MM.1S (cell line): ENCODE measurements around the gene TANC1.

Experiments
- DNase-seq: peaks from one replicate; pipeline ENCODE4 v3.0.0-alpha.2; 2015
- H2AFZ ChIP-seq: fragments of 300-600 bp; sonication (generic); 2 replicates; pipeline ENCODE4 v1.6.0; 2016; ENCODE audit warnings: antibody characterized with exemption, low read length
- H3F3A ChIP-seq: fragments of 300-600 bp; sonication (generic); 2 replicates; pipeline ENCODE4 v1.6.1; 2016; ENCODE audit warnings: mild to moderate bottlenecking, antibody characterized with exemption, low read length, moderate library complexity, mixed read lengths; ENCODE audit not compliant: insufficient read depth
- H3K27ac ChIP-seq: fragments of 300-600 bp; sonication (generic); 2 replicates; pipeline ENCODE4 v1.5.1; 2016; ENCODE audit warnings: mild to moderate bottlenecking, low read length
- H3K27me3 ChIP-seq: fragments of 300-600 bp; sonication (generic); replicated peaks from 2 replicates; pipeline ENCODE4 v1.6.0; 2016; ENCODE audit warnings: low read length; ENCODE audit not compliant: insufficient read depth
- H3K36me3 ChIP-seq: fragments of 300-600 bp; sonication (generic); replicated peaks from 2 replicates; pipeline ENCODE4 v1.6.1; 2016; ENCODE audit warnings: mild to moderate bottlenecking, low read length, mixed read lengths; ENCODE audit not compliant: insufficient read depth
- H3K4me1 ChIP-seq: fragments of 300-600 bp; sonication (generic); 2 replicates; pipeline ENCODE4 v1.6.1; 2016; ENCODE audit warnings: low read length, mixed read lengths
- H3K4me2 ChIP-seq: fragments of 300-600 bp; sonication (generic); 2 replicates; pipeline ENCODE4 v1.6.0; 2016; ENCODE audit warnings: low read depth, low read length
- H3K4me3 ChIP-seq: fragments of 300-600 bp; sonication (generic); 2 replicates; pipeline ENCODE4 v1.5.1; 2016; ENCODE audit warnings: low read length, mixed read lengths
- H3K79me2 ChIP-seq: fragments of 300-600 bp; sonication (generic); 2 replicates; pipeline ENCODE4 v1.6.1; 2016; ENCODE audit warnings: mixed run types, low read length, mixed read lengths
- H3K9ac ChIP-seq: fragments of 300-600 bp; sonication (generic); 2 replicates; pipeline ENCODE4 v1.6.1; 2016; ENCODE audit warnings: low read length, mixed read lengths
- H3K9me2 ChIP-seq: fragments of 300-600 bp; sonication (generic); replicated peaks from 2 replicates; pipeline ENCODE4 v1.6.1; 2016; ENCODE audit warnings: mild to moderate bottlenecking, low read length, mixed read lengths; ENCODE audit not compliant: insufficient read depth
- H3K9me3 ChIP-seq: fragments of 300-600 bp; sonication (generic); replicated peaks from 2 replicates; pipeline ENCODE4 v1.6.1; 2016; ENCODE audit warnings: mild to moderate bottlenecking, low read length, mixed read lengths; ENCODE audit not compliant: insufficient read depth
- H4K20me1 ChIP-seq: fragments of 300-600 bp; sonication (generic); 2 replicates; pipeline ENCODE4 v1.6.1; 2016; ENCODE audit warnings: mild to moderate bottlenecking, low read length, moderate library complexity, mixed read lengths; ENCODE audit not compliant: insufficient read depth
- EZH2 ChIP-seq: fragments of 300-600 bp; sonication (generic); optimal IDR thresholded peaks from 2 replicates; pipeline ENCODE3; 2017; ENCODE audit warnings: low read depth, mild to moderate bottlenecking, antibody characterized with exemption, low read length, mixed read lengths
- EZH2phosphoT487 ChIP-seq: fragments of 300-600 bp; sonication (generic); IDR thresholded peaks from 2 replicates; pipeline ENCODE4 v1.6.1; 2018; ENCODE audit warnings: antibody characterized with exemption, low read length
- TF ChIP-seq, protein P1 (sequence below): fragments of 300-600 bp; sonication (generic); IDR thresholded peaks from 2 replicates; pipeline ENCODE4 v1.5.1; 2016; ENCODE audit warnings: antibody characterized with exemption, low read length, mixed read lengths

TANC1 gene

GRCh38 chr2:159214325-159214865 is 246.0 kb downstream of the TANC1 start:
- Histone ChIP-seq H3K4me1 (peaks cover 8% of the 10 kb centered on the region), H3F3A (no peaks in the 10 kb centered on the region), H3K27me3 (no peaks in the 10 kb centered on the region), H3K9ac (no peak overlapping the region), H3K9me3 (no peaks in the 10 kb centered on the region), H3K9me2 (no peaks in the 10 kb centered on the region), H3K4me3 (no peak overlapping the region), H3K79me2 (no peaks in the 10 kb centered on the region), H3K27ac (no peak overlapping the region), H3K36me3 (no peaks in the 10 kb centered on the region), H3K4me2 (no peak overlapping the region), H4K20me1 (no peaks in the 10 kb centered on the region), H2AFZ (no peak overlapping the region)
- DNase-seq, result no peak
- TF ChIP-seq, protein P1, sequence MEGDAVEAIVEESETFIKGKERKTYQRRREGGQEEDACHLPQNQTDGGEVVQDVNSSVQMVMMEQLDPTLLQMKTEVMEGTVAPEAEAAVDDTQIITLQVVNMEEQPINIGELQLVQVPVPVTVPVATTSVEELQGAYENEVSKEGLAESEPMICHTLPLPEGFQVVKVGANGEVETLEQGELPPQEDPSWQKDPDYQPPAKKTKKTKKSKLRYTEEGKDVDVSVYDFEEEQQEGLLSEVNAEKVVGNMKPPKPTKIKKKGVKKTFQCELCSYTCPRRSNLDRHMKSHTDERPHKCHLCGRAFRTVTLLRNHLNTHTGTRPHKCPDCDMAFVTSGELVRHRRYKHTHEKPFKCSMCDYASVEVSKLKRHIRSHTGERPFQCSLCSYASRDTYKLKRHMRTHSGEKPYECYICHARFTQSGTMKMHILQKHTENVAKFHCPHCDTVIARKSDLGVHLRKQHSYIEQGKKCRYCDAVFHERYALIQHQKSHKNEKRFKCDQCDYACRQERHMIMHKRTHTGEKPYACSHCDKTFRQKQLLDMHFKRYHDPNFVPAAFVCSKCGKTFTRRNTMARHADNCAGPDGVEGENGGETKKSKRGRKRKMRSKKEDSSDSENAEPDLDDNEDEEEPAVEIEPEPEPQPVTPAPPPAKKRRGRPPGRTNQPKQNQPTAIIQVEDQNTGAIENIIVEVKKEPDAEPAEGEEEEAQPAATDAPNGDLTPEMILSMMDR, result no peak
- TF ChIP-seq EZH2phosphoT487 (no peak), EZH2 (no peak)

DNA sequence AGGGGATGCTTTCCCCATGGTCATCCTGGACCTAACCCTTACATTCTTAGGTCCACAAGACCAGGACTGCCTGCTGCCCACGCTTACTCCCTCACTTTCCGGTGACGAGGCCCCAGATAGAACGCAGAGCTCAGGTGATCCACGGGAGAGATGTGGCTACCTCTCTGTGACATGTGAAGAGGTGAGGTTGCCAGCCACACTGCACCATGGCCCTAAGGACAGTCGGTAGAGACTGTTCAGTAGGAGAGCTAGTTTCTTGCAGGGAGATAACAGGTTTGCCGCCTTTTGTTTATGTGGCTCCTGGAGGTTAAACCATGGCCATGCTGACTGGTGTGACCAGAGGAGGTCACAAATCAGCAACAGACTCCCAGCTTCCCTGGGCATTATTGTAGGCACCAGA is 246.7 kb downstream of the TANC1 start:
- no peak overlapping the region for H3K9ac ChIP-seq

GRCh38 chr2:159217676-159218075 is 249.2 kb downstream of the TANC1 start:
- Histone ChIP-seq H3K36me3 (no peaks in the 10 kb centered on the region), H4K20me1 (no peaks in the 10 kb centered on the region), H2AFZ (no peak overlapping the region), H3K27me3 (no peaks in the 10 kb centered on the region), H3K9me3 (no peaks in the 10 kb centered on the region), H3K4me1 (no peaks in the 10 kb centered on the region), H3K4me2 (no peak overlapping the region), H3K9ac (no peak overlapping the region), H3K27ac (no peak overlapping the region), H3K79me2 (no peaks in the 10 kb centered on the region), H3K4me3 (no peak overlapping the region), H3K9me2 (no peaks in the 10 kb centered on the region), H3F3A (no peaks in the 10 kb centered on the region)
- no peak for DNase-seq
- no peak for TF ChIP-seq EZH2
- TF ChIP-seq, protein P1, result no peak

More for the DNA sequence above, 246.7 kb downstream of the TANC1 start:
- Histone ChIP-seq H3K79me2 (no peaks in the 10 kb centered on the region), H4K20me1 (no peaks in the 10 kb centered on the region), H3K4me1 (peaks cover 8% of the 10 kb centered on the region), H2AFZ (no peak overlapping the region), H3F3A (no peaks in the 10 kb centered on the region), H3K4me2 (no peak overlapping the region), H3K9me3 (no peaks in the 10 kb centered on the region), H3K9me2 (no peaks in the 10 kb centered on the region), H3K4me3 (no peak overlapping the region), H3K27ac (no peak overlapping the region), H3K27me3 (no peaks in the 10 kb centered on the region), H3K36me3 (no peaks in the 10 kb centered on the region)
- DNase-seq, result no peak
- no peak for TF ChIP-seq EZH2
- TF ChIP-seq, protein P1, result no peak
- TF ChIP-seq EZH2phosphoT487, result no peak
